Stimulated activated naive CD4-positive, alpha-beta T cell treated with Interleukin-2 at 50 U/mL for 16 hours (primary cell): ENCODE data around the gene LUC7L3.
A peak's percentile ranks its signal among the peaks of the same experiment; 100 is the strongest.
"Not testable (repeated sequence)": the region's sequence is repeated elsewhere in the genome, so short reads cannot be mapped to it uniquely, and the experiment has no call there.

Experiments
- DNase-seq: peaks from one replicate; lab custom pipeline; 2025; lab: John Stamatoyannopoulos, UW

Gene LUC7L3

DNA sequence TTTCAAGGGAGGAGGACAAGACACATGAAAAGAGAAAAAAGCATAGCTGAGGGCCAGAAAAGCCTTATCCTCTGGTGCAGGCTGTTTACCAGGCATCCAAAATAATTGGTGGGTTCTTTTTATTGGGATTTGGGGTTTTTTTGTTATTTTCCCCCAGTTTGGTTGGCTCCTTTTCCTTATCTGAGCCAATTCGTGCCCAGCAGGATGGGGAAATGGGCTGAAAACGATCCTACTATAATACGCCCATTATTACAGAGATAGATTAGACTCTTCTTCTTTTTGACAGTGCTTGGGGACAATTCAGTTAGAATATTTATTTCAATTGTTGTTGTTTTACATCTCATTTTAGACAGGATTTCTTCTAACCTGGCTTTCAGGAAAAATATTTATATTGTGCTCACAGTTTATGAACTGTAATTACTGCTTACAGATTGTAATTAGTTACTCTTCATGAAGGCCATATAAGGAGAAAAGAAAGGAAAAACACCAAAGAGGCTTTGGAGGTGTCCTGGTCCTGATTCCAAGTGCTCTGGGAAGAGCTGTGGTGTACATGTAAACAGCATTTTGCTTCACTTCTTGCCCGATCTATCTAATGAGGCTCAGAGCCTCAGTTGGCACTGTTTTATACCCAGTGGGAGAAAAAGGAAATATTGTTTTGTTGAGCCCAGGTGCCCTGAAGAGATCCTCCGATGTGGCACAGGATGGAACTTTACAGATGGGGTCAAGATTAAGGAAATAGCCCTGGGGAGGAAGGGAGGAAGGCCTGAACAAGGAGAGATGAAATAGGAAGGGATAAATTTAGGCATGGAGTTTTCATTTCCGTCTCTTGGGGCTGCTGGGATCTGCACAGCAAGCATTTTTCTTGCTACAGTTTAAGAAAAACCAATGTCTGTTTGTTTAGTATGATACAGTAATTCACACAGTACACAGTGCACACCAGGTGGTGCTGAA lies 11.1 kb upstream of the LUC7L3 start:
- DNase-seq, result no peak

DNA sequence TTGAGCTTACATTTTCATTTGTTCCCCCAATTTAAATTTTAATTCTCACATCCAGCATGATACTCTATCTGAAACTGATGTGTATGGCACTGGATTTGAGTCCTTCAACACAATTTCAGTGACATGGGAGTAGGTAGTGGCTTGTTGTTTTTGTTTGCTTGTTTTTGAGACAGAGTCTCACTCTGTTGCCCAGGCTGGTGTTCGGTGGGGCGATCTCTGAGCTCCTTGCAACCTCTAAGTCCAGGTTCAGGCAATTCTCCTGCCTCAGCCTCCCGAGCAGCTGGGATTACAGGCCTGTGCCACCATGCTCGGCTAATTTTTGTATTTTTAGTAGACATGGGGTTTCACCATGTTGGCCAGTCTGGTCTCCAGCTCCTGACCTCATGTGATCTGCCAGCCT lies 10.3 kb upstream of the LUC7L3 start:
- DNase-seq, result not testable (repeated sequence)

DNA sequence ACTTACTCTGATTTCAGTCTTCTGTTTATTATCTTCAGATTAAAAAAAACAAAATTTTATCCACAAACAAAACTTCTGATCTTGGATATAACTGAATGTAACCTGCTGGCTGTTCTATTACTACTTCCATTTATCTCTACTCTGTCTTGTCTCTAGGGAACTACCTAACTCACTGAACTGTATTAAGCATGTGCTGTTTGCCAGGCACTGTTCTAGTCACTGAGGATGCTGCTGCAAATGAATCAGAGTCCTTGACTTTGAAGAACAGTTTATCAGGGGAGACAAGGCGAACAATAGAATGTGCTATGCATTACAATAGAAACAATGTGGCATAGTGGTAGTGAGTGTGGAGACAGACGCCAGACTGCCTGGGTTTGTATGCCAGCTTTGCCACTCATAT lies 9.4 kb upstream of the LUC7L3 start:
- no peak for DNase-seq

DNA sequence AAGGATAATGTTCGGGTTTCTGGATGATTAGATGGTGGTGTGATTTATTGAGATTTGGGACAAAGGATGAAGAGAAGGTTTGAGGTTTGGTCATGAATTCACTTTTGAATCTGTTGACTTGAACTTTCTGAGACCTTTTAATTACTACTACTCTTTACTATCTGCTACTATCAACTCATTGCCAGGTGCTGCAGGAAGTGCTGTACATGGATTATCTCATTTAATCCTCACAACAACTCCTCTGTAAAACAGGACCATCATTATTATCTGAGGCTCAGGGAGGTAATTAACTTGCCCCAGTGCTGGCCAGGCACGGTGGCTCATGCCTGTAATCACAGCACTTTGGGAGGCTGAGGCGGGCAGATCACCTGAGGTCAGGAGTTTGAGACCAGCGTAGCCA lies 8.8 kb upstream of the LUC7L3 start:
- DNase-seq, result no peak

DNA sequence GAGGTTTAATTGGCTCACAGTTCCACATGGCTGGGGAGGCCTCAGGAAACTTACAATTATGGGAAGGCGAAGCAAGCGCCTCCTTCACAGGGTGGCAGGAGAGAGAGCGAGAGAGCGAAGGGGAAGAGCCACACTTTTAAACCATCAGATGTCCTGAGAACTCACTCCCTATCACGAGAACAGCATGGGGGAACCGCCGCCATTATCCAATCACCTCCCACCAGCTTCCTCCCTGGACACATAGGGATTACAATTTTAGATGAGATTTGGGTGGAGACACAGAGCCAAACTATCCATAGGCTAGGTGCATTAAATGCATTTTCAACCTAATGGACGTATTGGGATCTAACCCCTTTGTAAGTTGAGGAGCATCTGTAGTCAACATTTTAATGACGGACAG lies 6.8 kb upstream of the LUC7L3 start:
- no peak for DNase-seq

DNA sequence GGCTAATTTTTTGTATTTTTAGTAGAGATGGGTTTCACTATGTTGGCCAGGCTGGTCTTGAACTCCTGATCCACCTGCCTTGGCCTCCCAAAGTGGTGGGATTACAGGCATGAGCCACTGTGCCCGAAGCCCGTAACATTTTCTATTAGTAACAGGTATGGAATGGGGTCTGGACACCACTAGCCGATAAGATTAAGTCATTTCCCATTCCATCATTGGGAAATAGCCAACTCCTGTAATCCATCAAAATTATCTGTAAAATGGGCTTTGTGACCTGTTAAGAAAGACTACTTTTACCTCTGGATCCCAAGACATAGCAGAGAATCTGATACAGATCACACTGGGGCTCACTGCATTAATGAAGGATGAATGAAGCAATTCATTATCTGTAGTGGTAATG lies 3.9 kb upstream of the LUC7L3 start:
- DNase-seq, result no peak

DNA sequence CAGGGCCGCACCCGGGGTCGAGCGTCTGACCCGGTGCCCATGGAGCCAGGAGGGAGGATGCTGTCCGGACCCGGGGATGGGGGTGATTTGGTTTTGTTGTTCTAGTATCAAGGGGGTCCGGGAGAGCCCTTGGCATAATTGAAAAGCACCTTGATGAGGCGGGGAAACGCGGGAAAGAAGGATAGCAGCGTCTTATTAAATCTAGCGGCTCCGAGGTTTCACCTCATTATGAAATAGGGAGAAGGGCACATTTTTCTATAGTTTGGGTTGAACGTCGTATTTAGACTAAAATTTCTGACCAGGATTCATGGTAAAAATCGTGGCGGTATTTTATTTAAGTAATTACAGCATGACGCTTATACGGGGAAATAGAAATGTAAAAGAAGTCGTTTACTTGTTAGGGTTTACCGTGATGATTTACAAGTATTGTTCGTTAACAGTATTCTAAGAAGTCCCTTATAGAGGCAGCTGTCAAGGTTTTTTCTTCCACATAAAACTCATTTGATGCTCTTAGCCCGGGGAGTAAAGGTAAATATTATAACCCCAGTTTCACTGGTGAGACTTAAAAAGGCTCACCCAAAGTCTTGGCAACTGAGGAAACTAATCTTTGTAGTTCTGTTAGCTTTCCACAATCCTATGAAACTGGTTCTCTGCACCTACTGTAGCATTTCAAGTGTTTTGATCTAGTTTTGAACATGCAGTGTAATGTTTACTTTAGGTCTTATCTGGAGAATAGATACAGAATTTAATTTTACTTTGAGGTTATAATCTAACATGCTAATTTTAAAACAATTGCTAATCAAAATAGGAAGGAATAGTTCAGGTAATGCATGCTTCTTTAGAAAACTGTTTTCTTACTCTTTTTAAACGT lies 756 bp downstream of the LUC7L3 start:
- DNase-seq, result no peak

DNA sequence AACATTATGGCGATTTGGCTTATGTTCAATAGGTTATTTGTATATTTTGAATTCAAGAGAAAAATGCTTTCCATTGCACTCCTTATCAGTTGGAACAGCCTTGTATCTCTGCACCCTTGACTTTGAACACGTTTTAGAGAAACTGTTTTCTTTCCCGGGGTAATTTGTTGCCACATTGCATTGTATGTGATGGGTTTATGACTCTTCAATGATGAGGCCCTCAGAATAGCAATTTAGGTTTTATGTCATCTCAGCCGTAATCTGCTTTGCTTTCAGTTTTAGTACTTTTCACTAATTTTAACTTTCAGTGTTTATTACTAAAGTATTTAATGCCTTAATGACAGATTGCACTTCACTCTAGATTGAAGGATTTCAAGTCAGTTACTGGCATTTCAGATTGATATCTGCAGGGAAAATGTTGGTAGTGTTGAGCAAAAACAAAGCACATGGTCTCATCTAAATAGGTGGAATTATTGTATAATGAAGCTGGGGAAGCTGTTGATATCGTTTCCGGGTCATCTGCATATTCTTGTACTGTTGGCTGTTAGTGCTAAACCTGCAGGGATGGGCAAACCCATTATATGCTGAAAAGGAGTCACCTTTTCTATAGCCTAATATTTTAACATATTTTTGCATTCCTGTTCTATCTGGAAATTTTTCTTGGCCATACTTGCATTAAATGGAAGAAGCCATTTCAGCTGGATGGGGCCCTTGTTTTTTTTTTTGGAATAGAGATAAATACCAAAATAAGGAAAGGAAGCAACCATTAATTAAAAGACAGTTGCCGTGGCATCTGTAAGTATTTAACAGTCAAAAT lies 2.0 kb downstream of the LUC7L3 start:
- peak; percentile 1 for DNase-seq

DNA sequence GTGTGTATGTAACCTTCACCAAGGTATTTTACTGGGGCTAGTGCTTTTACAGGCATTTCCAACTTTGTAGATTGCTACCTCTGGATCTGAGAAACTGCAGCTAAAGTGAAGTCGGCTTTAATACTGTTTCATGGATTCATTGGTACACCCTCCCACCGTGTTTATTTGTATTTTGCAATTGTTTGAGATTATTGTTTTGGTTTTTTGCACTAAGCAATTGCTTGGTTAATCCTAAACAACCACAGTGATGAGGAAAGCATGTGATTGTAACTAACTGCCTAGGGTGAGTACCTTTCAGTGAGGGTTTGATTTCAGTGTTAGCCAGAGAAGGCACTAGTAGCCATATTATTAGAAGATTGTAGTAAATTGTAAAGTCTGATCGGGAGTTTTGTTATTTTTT lies 3.3 kb downstream of the LUC7L3 start:
- DNase-seq, result no peak

DNA sequence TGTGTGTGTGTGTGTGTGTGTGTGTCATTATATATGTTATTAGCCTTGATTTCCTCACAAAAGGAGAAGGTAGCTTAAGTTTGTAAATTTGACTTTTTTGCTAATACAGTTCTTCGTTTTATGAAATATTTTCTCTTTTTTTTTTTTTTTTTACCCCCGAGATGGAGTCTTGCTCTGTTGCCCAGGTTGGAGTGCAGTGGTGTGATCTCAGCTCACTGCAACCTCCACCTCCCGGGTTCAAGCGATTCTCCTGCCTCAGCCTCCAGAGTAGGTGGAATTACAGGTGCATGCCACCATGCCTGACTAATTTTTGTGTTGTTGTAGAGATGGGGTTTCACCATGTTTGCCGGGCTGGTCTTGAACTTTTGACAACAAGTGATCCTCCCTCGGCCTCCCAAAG lies 5.2 kb downstream of the LUC7L3 start:
- not testable (repeated sequence) for DNase-seq

DNA sequence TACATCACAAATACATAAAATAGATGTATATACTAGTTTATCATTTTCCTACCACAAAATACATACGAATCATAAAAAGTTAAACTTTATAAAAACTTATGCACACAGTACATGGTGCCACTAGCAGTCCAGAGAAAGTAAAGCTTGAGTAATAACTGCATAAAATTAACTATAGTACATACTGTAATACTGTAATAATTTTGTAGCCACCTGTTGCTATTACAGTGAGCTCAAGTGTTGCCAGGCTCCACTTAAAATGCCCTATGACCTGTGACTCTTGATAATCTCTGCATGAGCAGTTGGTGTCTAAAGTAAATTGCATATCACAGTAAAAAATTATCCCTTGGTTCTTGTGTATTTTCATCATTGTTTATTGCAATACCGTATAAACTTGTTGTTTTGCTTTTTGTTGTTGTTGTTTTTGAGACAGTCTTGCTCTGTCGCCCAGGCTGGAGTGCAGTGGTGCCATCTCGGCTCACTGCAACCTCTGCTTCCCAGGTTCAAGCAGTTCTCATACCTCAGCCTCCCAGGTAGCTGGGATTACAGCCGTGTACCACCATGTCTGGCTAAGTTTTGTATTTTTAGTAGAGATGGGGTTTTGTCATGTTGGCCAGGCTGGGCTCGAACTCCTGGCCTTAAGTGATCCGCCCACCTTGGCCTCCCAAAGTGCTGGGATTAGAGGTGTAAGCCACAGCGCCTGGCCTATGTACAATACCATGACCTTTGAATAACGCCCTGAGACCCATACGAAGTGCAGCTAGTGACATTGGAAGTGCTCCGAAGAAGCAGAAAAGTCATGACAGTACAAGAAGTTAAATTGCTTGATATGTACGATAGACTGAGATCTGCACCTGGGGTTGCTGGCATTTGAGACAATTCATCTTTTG lies 6.6 kb downstream of the LUC7L3 start:
- DNase-seq, result no peak

DNA sequence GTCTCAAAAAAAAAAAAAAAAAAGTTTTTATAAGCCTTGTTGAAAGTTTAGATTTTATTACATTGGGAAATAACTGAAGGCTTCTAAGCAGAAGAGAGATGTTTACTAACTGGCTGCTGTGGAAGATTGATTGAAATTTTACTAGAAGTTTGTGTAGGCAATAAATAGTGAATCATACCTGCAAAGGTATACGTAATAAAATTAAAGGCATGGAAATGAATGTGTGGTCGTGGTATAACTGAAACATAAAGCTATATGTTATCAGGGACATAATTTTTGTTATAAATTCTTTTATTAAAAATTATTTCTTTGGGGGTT lies 8.7 kb downstream of the LUC7L3 start:
- DNase-seq, result no peak

DNA sequence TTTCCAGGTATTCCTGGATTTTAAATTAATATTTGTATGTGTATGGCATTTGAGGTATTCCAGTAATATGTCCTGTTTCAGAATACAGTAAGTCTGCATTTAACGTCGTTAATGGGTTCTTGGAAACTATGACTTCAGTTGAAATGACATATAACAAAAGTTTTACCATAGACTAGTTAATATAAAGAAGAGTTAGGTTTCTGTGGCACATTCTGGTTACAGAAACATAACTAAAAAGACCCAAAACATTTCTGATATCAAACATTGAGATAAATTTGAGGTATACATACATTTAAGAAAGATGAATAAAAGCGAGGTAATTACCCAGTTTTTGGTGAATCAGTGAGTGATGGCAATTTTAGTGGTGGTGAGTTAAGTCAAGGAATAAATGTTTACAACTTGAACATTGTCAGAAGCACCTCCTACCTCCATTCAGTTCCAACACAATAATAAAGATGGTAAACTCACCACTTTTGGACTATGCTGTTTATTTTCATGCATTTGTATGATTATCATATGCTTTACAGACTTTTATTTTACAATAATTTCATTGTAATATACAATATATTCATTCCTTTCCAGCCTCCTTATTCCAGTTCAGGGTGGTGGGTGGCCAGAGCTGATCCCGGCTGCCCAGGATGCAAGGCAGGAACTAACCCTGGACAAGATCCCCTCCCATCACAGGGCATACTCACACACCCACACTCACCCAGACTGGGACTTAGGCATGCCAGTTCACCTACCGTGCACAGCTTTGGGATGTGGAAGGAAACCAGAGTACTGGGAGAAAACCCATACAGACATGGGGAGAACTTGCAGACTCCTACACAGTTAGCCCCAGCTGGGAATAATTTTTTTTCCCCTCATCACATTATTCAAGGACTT lies 9.7 kb downstream of the LUC7L3 start:
- DNase-seq, result no peak

DNA sequence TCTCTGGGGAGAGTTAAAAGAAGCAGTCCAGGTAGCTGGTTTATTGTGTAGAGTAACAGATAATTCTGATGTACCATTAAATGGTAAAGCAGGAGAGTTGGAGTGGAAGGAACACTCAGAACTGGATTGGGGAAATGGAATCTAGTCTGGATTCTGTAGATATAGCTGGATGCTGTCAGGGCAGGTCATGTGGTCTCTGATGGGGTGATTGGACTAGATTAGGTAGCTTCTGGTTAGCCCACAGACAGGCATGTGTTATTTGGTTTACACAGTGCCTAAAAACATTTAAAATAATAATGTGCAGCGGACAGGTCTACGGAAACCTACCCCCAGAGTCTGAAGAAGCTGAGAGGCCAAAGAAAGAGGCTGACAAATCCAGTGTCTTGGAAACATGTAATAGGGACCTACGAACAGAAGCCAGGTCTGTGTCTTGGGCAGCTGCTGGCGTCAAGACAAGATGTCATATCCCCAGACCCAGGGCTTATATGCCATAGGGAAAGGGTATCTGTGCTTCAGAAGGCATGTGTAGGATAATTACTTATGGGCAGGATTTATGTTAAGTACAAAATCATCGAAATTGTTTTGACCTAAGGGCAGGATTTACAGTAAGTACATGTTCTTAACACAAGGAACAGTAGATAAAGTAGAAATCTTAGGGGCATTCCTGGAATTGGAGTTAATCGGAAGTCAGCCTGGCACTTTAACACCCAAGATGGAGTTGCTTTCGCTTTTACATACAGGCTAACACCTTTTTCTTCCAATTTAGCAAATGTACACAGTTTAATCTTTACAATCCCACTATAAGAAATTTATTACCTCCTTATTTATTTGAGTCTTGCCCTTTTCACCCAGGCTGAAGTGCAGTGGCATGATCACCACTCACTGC lies 12.4 kb downstream of the LUC7L3 start:
- no peak for DNase-seq

DNA sequence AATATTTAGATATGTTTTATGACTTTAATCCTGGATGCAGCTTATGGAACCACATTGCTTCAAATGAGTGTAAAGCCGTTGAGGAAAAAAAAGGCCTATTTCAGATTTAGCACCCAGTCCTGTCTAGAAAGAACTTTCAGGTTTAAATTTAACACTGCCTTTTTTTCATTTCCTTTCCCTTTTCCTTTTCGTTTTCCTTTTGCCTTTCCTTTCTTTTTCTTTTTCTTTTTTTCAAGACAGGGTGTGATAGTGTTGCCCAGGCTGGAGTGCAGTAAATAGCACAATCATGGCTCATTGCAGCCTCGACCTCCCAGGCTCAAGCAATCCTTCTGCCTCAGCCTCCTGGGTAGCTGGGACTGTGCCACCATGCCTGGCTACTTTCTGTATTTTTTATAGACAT lies 15.9 kb downstream of the LUC7L3 start:
- DNase-seq, result no peak

DNA sequence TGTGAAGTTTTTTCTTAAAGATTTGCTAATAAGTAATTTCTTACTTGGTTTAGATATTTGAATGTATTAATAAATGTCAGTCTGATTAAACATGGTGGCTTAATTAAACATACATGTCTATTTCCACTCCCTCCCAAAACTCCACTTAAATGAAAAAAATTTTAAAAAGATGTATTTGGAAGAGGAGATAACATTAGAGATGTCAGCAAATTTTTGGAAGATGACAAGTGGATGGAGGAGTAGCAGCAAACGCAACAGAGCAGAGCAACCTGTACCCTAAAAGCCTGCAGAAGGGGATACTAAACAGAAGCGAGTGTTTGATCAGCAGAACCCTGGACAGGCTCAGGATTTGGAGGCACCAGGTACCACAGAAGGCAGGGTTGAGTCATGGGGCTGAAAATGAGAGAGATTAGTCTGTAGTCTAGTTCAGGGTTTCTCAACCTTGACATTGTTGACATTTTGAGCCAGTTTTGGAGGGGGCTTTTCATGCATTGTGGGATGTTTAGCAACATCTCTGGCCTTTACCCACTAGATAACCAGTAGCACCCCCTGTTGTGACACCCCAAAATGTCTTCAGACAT lies 17.8 kb downstream of the LUC7L3 start:
- no peak for DNase-seq

DNA sequence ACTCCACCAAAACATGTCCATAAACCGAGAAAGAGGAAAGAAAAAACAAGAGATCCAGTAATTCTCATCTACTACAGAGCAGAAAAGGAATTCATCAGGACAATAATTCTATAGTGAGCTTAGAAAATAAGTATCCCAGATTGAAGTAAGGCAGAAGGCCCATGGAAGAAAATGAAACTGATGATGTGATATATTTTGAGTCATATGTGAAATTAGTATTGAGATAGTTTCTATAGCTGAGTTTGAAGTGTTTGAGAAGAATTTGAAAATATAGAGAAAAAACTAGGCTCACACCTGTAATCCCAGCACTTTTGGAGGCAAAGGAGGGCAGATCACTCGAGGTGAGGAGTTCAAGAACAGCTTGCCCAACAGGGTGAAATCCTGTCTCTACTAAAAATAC lies 19.7 kb downstream of the LUC7L3 start:
- no peak for DNase-seq

DNA sequence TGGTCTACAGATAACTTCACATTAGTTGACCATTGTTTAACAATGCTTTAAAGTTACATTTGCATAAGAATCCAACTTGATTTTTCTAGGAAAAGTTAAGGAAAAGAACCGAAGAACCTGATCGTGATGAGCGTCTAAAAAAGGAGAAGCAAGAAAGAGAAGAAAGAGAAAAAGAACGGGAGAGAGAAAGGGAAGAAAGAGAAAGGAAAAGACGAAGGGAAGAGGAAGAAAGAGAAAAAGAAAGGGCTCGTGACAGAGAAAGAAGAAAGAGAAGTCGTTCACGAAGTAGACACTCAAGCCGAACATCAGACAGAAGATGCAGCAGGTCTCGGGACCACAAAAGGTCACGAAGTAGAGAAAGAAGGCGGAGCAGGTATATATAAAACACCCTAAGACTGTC lies 26.2 kb downstream of the LUC7L3 start:
- DNase-seq, result no peak

DNA sequence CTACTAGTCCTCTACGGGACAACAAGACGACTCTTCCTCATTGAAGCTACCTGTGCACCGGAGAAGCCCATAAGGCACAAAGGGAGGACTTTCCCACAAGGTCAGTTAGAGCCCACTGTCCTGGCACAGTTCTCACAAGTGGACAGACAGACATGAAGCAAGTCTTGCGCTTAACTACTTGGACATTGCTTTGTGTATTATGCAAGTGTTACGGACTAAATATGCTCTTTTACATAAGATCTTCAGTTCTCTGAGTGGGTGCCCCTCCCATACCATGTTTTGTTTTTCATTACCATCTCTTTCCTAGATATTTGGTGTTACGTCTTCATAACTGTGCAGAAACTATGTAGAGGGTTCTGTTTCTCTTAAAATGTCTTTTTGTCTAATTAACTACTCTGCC lies 29.8 kb downstream of the LUC7L3 start:
- no peak for DNase-seq
